ENCODE results near the gene SCAPER. TPM values are rescaled to one million over a fixed set of nuclear protein-coding genes. Genes with fewer than 3 reads are reported as not detected.
"Not testable (repeated sequence)": the region's sequence is repeated elsewhere in the genome, so short reads cannot be mapped to it uniquely, and the experiment has no call there.

Gene SCAPER
- total RNA-seq, 4 donors from 2014 or later: 19.6 to 35.9 (median 31.8) TPM

DNA sequence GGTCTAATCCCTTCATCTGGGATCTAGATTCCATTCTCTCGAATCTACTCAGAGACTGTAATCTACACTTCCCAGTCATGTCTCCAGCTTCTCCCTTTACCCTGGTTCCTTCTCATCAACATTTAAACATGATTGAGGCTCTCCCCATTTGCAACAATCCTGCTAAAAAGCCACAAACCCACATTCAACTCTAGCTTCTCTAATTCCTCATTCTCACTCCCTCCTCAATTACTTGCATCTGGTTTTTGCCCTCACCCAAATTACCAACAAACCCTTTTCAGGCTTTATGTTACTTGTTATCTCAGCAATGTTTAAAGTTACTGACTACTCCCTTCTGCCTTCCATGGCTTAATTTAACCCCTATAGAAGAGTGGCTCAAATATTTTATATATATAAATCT, 605.4 kb downstream of the SCAPER start:
- no peak for DNase-seq
- Histone ChIP-seq H3K9me3 (no peaks in the 10 kb centered on the region), H3K4me1 (peaks cover 8 to 43% of the 10 kb centered on the region in 2 donors), H3K27ac (no peak overlapping the region), H3K27me3 (no peaks in the 10 kb centered on the region), H3K4me3 (no peak overlapping the region), H3K36me3 (no peaks in the 10 kb centered on the region)
- ATAC-seq: no peak
- no peak for TF ChIP-seq POLR2A (IDR thresholded peaks at IDR 0.05)
- TF ChIP-seq, protein P1, sequence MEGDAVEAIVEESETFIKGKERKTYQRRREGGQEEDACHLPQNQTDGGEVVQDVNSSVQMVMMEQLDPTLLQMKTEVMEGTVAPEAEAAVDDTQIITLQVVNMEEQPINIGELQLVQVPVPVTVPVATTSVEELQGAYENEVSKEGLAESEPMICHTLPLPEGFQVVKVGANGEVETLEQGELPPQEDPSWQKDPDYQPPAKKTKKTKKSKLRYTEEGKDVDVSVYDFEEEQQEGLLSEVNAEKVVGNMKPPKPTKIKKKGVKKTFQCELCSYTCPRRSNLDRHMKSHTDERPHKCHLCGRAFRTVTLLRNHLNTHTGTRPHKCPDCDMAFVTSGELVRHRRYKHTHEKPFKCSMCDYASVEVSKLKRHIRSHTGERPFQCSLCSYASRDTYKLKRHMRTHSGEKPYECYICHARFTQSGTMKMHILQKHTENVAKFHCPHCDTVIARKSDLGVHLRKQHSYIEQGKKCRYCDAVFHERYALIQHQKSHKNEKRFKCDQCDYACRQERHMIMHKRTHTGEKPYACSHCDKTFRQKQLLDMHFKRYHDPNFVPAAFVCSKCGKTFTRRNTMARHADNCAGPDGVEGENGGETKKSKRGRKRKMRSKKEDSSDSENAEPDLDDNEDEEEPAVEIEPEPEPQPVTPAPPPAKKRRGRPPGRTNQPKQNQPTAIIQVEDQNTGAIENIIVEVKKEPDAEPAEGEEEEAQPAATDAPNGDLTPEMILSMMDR (IDR thresholded peaks at IDR 0.05 in 4 of 5, conservative IDR thresholded peaks at IDR 0.05 in 1 of 5): no peak
- in situ Hi-C loops (cut with MboI; ENCODE audit: low sequenced_read_pairs in 4 of 4): no loop called here
- intact Hi-C loops (cut with DNase I; ENCODE audit: low total_unique reads): loop anchor here (5.0 kb wide), 1 partner anchor 67 kb away; no protein-coding TSS in a partner anchor

DNA sequence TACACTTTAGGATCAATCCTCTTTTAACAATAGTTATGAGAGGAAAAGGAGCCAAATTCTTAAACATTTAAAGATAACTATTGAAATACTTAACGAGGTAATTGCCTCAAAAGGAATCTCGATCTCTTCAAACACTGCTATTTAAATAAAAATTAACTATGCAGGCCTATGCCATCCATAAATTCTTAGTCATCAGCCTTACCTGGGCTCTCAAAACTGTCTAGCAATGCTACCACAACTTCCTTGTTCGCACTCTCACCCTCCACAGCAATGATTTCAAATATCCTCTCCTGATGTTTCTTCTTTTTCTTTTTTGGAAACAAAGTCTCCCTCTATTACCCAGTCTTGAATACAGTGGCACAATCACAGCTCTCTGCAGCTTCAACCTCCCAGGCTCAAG, 606.2 kb downstream of the SCAPER start:
- intact Hi-C loops (cut with DNase I; ENCODE audit: low total_unique reads): loop anchor here (5.0 kb wide), 1 partner anchor 67 kb away; no protein-coding TSS in a partner anchor
- in situ Hi-C loops (cut with MboI; ENCODE audit: low sequenced_read_pairs in 4 of 4): no loop called here
- Histone ChIP-seq H3K27me3 (no peaks in the 10 kb centered on the region), H3K27ac (no peak overlapping the region), H3K4me3 (no peak overlapping the region), H3K36me3 (no peaks in the 10 kb centered on the region), H3K9me3 (no peaks in the 10 kb centered on the region), H3K4me1 (peaks cover 16 to 50% of the 10 kb centered on the region in 2 donors)
- ATAC-seq (no peak), DNase-seq (no peak)
- no peak for TF ChIP-seq POLR2A (IDR thresholded peaks at IDR 0.05)
- TF ChIP-seq, protein P1 (IDR thresholded peaks at IDR 0.05 in 4 of 5, conservative IDR thresholded peaks at IDR 0.05 in 1 of 5): no peak

DNA sequence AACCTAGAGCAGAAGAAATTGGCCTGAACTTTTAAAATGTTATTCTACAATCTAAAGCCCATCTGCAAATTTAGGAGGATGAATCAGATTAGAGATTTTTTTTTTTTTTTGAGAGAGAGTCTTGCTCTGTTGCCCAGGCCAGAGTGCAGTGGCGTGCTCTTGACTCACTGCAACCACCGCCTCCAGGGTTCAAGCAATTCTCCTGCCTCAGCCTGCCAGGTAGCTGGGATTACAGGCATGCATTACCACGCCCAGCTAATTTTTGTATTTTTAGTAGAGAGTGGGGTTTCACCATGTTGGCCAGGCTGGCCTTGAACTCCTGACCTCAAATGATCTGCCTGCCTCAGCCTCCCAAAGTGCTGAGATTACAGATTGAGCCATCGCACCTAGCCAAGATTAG, 607.2 kb downstream of the SCAPER start:
- H3K36me3 ChIP-seq; ATAC-seq; DNase-seq; H3K27me3 ChIP-seq; H3K27ac ChIP-seq; H3K4me3 ChIP-seq; H3K9me3 ChIP-seq; in situ Hi-C loops (cut with MboI; ENCODE audit: low sequenced_read_pairs in 4 of 4): not testable (repeated sequence)
- peaks cover 24 to 59% of the 10 kb centered on the region in 2 donors for H3K4me1 ChIP-seq
- intact Hi-C loops (cut with DNase I; ENCODE audit: low total_unique reads): loop anchor here (5.0 kb wide), 1 partner anchor 66 kb away; no protein-coding TSS in a partner anchor

Small RNAs within 50 kb of the gene (microRNA-seq; reads per million reads assigned to microRNA genes)
- gene MIR3713 (ENCODE audit: borderline replicate concordance in 2 of 2): 0 reads per million in 2 donors

Other genes with a start within 250 kb of the SCAPER start
- gene RCN2, start 26.4 kb upstream of the SCAPER start, total RNA-seq: 10 to 100 TPM; 23.2 to 32.2 (median 30.4) TPM
- 1 to 10 TPM in 2 of 4 donors, under 1 TPM in 1, not detected in 1; 0.76 to 5.2 (median 3.1) TPM for gene PSTPIP1, start 89.8 kb upstream of the SCAPER start, total RNA-seq
- gene TSPAN3, start 165.8 kb upstream of the SCAPER start, total RNA-seq: 100 to 1,000 TPM; 229 to 361 (median 341) TPM